Neural progenitor cell (in vitro differentiated cells): Measurements from ENCODE around the gene MSRB1.

Experiments
- CTCF ChIP-seq: fragments of 200-600 bp; sonication (generic); IDR thresholded peaks from 2 replicates; pipeline ENCODE4 v1.5.1; 2017; ENCODE audit warnings: antibody characterized with exemption, mild to moderate bottlenecking
- EZH2 ChIP-seq: fragments of 200-600 bp; sonication (generic); IDR thresholded peaks from 2 replicates; pipeline ENCODE4 v1.6.1; 2017; ENCODE audit warnings: antibody characterized with exemption, mild to moderate bottlenecking, moderate library complexity

DNA sequence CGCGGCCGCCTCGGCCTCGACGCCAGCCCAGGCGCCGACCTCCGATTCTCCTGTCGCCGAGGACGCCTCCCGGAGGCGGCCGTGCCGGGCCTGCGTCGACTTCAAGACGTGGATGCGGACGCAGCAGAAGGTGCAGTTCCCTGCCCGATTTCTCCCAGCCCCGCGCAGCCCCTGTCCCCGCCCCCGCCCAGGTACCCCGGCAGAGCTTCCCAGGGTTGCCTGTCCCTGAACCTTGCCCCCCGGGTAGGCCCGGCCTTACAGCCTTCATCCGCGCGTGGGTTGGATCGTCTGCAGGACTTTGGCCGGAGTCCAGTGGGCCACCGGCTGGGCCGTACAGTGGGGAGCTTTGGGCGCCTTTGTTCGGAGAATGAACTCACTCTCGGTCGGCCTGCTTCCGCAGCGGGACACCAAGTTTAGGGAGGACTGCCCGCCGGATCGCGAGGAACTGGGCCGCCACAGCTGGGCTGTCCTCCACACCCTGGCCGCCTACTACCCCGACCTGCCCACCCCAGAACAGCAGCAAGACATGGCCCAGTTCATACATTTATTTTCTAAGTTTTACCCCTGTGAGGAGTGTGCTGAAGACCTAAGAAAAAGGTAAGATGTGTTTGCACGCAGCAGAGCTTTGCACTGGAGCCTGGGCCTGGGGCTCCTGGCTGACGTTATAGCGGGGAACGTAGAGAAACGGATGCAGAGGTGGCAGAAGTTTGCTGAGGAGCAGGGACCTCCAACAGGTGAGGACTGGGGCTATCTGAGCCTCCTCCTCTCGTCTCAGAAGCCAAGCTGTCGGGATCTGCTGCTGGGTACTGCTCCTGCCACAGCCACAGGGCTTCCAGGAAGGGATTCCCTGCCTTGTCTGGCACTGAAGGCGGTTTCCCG is 41.6 kb upstream of the MSRB1 start:
- TF ChIP-seq CTCF = no peak
- TF ChIP-seq EZH2 = no peak
